ENCODE results near the gene PTH2.
A peak's percentile ranks its signal among the peaks of the same experiment; 100 is the strongest.

Gene PTH2

GRCh38 chr19:49442354-49442753 lies 19.1 kb upstream of the PTH2 start:
- TF ChIP-seq CTCF (IDR thresholded peaks at IDR 0.05; ENCODE audit: borderline replicate concordance, control extremely low read depth, extremely low read depth, insufficient read depth, missing control alignments) = no peak
- in situ Hi-C loops (cut with MboI; ENCODE audit: low sequenced_read_pairs, unreplicated experiment) = loop anchor here (25.0 kb wide), 1 partner anchor 180 kb away; no protein-coding TSS in a partner anchor
- DNase-seq (ENCODE audit: low spot score) = no peak

DNA sequence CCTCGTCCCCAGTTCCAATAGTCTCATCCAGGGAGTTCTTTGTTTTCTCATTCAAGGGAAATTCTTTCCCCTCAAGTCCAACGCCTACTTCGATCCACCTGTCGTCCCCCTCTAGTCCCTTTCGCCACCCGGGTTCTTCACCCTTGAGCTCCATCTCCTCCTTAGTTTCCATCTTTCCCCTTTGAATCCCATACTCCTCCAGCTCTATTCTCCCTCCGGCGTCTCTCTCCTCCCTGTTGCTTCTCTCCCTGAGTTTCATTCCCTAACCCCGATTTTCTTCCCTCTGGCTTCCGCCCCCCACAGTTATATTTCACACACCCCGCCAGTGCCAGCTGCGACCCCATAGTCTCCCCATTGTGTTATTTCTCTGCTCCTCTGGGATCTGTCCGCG lies 18.7 kb upstream of the PTH2 start:
- in situ Hi-C loops (cut with MboI; ENCODE audit: low sequenced_read_pairs, unreplicated experiment) = loop anchor here (25.0 kb wide), 1 partner anchor 180 kb away; no protein-coding TSS in a partner anchor
- TF ChIP-seq CTCF (IDR thresholded peaks at IDR 0.05; ENCODE audit: borderline replicate concordance, control extremely low read depth, extremely low read depth, insufficient read depth, missing control alignments) = no peak
- DNase-seq (ENCODE audit: low spot score) = no peak

DNA sequence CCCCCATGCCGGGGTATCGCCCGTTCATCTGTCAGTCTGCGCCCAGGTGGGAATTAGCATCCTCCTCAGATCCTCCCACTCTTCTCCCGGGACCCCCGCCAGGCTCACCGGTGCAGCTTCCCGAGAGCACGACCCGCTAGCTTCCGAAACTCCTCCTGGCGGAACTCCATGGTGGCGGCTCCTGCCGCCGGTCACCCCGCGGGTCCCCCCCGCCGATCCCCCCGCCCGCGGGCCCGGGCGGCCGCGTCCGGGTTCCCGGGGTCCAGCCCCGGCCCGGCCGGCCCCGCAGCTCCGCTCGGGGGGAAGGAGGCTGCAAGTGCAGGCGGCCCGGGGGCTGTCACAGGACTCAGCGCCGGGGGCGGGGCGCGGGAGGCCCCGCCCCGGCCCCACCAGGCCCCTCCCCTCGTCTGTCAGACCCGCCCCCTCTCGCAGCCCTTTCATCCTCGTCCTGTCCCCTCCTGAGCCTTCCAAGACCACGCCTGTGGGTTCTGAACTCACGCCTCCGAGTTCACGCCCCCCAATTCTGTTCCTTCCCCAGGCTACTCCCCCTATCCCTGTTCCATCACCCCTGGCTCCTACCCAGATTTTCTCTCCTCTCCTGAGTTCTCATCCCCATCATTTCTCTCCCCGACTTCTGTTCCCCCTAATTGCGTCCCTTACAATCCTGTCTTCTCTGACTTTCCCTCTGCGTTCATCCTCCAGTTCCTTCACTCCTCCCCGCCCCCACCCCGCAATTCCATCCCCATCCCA lies 18.1 kb upstream of the PTH2 start, which contains the start of gene SLC17A7:
Gene SLC17A7, minus strand, starts transcription at position 318 of the 750 bp plus-strand sequence. Its CDS starts 148 bp downstream, at position 170.
- in situ Hi-C loops (cut with MboI; ENCODE audit: low sequenced_read_pairs, unreplicated experiment) = loop anchor here (25.0 kb wide), 1 partner anchor 179 kb away; no protein-coding TSS in a partner anchor
- TF ChIP-seq CTCF (IDR thresholded peaks at IDR 0.05; ENCODE audit: borderline replicate concordance, control extremely low read depth, extremely low read depth, insufficient read depth, missing control alignments) = no peak

GRCh38 chr19:49440439-49441209 lies 17.4 kb upstream of the PTH2 start:
- in situ Hi-C loops (cut with MboI; ENCODE audit: low sequenced_read_pairs, unreplicated experiment) = loop anchor here (25.0 kb wide), 1 partner anchor 178 kb away; no protein-coding TSS in a partner anchor
- DNase-seq (ENCODE audit: low spot score) = no peak
- no peak for TF ChIP-seq CTCF (IDR thresholded peaks at IDR 0.05; ENCODE audit: borderline replicate concordance, control extremely low read depth, extremely low read depth, insufficient read depth, missing control alignments)

More for the DNA sequence above, 18.1 kb upstream of the PTH2 start, which contains the start of gene SLC17A7:
- DNase-seq (ENCODE audit: low spot score) = peak; percentile 85

GRCh38 chr19:49439836-49440235 lies 16.6 kb upstream of the PTH2 start:
- no peak for TF ChIP-seq CTCF (IDR thresholded peaks at IDR 0.05; ENCODE audit: borderline replicate concordance, control extremely low read depth, extremely low read depth, insufficient read depth, missing control alignments)
- in situ Hi-C loops (cut with MboI; ENCODE audit: low sequenced_read_pairs, unreplicated experiment) = loop anchor here (25.0 kb wide), 1 partner anchor 178 kb away; no protein-coding TSS in a partner anchor
- no peak for DNase-seq (ENCODE audit: low spot score)

- DNase-seq (ENCODE audit: low spot score) = no peak
- TF ChIP-seq CTCF (IDR thresholded peaks at IDR 0.05; ENCODE audit: borderline replicate concordance, control extremely low read depth, extremely low read depth, insufficient read depth, missing control alignments) = no peak
- in situ Hi-C loops (cut with MboI; ENCODE audit: low sequenced_read_pairs, unreplicated experiment) = loop anchor here (25.0 kb wide), 1 partner anchor 176 kb away; no protein-coding TSS in a partner anchor
These were observed 15.0 kb upstream of the PTH2 start for GRCh38 chr19:49438261-49438660.

Measured in GM13976 (cell line).